ENCODE data around the gene SDF4.

Gene SDF4

DNA sequence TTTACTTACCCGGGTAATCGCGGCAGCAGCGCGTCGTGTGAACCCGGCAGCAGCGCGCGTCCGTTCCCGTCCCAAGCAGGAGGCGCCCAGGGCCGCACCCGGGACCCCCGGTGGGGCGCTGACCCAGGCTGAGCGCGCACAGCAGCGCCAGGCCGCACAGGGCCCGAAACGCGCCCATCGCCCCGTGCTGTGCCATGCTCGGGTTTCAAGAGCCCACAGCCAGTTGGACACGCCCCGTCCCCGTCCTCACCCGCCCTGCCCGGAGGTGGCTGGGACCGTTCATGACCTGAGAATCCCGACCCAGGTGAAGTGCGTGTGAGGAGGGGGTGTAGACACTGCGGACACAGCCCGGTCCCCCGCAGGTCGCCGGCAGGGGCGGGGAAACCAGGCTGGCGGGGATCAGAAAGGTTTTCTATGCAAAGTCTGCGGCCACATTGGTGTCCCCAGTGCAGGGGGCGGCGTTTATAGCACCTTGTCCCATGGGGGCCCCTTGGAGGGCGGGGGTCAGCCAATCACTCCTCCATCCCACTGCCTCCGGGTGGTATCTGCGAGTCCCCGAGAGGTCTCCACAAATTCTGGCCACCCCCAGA is 25.3 kb downstream of the SDF4 start, which contains the start of gene TNFRSF18:
Gene TNFRSF18, minus strand, starts transcription at position 217 of the 590 bp plus-strand sequence. Its CDS starts 21 bp downstream, at position 196.
- peak within 1 kb of the TSS; percentile 29 to 50 for H3K4me3 ChIP-seq (ENCODE audit: low read depth in 1 of 2, low read length in 2 of 2)
- peaks cover 11 to 14% of the 10 kb centered on the region in 2 donors for H3K4me1 ChIP-seq (ENCODE audit: control insufficient read depth in 1 of 2, insufficient read depth in 2 of 2, low read length in 2 of 2)
- H3K9ac ChIP-seq (ENCODE audit: low read depth in 1 of 2, low read length in 2 of 2): peak within 1 kb of the TSS; percentile 39 to 43
- H3K36me3 ChIP-seq (ENCODE audit: control insufficient read depth in 1 of 2, insufficient read depth in 2 of 2, low read length in 2 of 2): no peaks in the 10 kb centered on the region
- no peak within 1 kb of the TSS for H3K27ac ChIP-seq (ENCODE audit: low read depth, low read length)
- peaks cover 20 to 30% of the 10 kb centered on the region in 2 donors for H3K27me3 ChIP-seq (ENCODE audit: control insufficient read depth in 1 of 2, insufficient read depth in 2 of 2, low read length in 2 of 2)
- no peaks in the 10 kb centered on the region for H3K9me3 ChIP-seq (ENCODE audit: control insufficient read depth in 1 of 2, low read length in 2 of 2)

DNA sequence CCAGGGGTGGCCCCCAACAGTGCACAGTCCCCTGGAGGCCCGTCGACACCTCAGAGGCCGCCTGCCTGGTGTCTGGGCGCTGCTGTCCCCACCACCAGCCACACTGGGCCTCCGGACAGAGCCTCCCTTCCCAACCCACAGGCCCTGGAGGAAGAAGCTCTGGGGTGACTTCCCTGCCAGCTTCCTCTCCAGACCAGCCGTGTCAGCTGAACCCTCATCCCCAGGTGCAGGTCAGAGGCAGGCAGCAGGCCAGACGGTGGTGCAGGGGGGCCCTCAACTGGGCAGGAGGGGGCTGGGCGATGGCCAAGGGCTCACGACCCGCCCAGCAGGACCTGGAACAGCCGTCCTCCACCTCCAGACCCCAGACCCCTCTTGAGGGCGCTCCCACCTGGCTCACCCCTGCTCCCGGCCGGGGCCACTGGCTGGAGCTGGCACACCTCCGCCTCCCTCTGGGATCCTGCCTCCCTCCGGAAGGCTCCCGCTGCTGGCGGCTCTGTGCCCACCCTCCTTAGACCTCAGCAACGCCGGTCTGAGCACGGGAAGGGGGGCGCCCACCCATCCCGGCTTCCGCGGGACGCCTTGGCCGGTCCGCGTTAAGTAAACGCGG is 25.9 kb downstream of the SDF4 start:
- no peaks in the 10 kb centered on the region for H3K36me3 ChIP-seq (ENCODE audit: control insufficient read depth in 1 of 2, insufficient read depth in 2 of 2, low read length in 2 of 2)
- H3K27me3 ChIP-seq (ENCODE audit: control insufficient read depth in 1 of 2, insufficient read depth in 2 of 2, low read length in 2 of 2): peaks cover 20 to 30% of the 10 kb centered on the region in 2 donors
- H3K9me3 ChIP-seq (ENCODE audit: control insufficient read depth in 1 of 2, low read length in 2 of 2): no peaks in the 10 kb centered on the region
- H3K4me1 ChIP-seq (ENCODE audit: control insufficient read depth in 1 of 2, insufficient read depth in 2 of 2, low read length in 2 of 2): peaks cover 11 to 14% of the 10 kb centered on the region in 2 donors
- H3K4me3 ChIP-seq (ENCODE audit: low read depth in 1 of 2, low read length in 2 of 2): peak overlapping the region; percentile 29 to 50
- H3K27ac ChIP-seq (ENCODE audit: low read depth, low read length): no peak overlapping the region
- H3K9ac ChIP-seq (ENCODE audit: low read depth in 1 of 2, low read length in 2 of 2): peak overlapping the region; percentile 39 to 43

DNA sequence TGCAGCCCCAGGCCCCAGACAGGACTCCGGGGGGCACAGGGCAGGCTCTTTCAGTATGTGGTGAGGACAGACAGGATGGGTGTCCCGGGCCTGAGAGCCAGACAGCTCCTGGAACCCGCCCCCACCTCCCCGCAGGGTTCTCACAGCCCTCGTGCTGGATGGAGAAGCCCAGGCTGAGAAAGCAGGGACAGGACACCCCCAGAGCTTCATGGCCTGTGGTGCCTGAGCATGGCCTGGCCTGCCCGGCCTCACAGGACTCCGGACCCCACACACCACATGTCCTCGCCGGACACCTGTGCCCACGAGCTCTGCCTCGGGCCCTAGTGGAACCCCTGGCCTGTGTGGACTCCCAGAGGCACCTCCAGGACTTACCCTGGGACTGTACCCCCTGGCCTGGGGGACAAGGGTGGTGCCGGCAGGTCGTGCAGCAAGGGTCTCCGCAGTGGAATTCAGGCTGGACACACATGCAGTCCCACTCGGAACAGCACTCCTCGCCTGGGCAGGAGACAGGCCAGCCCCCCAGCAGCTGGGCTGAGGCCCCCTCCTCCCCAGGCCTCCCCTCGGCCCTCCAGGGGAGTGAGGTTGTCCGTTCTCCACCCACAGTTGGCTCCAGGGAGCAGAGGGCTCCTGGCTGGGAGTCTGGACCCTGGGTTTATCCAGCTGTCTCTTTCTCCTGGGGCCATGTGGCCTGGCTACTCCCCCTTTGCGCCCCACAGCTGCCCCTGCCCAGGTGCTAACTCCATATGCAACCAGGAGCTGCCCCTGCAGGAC is 26.6 kb downstream of the SDF4 start:
- Histone ChIP-seq H3K9ac (ENCODE audit: low read depth in 1 of 2, low read length in 2 of 2) (peak overlapping the region in 1 of 2 donors; percentile 12), H3K27ac (ENCODE audit: low read depth, low read length) (no peak overlapping the region), H3K4me3 (ENCODE audit: low read depth in 1 of 2, low read length in 2 of 2) (peak overlapping the region in 1 of 2 donors; percentile 1), H3K27me3 (ENCODE audit: control insufficient read depth in 1 of 2, insufficient read depth in 2 of 2, low read length in 2 of 2) (peaks cover 27 to 30% of the 10 kb centered on the region in 2 donors), H3K4me1 (ENCODE audit: control insufficient read depth in 1 of 2, insufficient read depth in 2 of 2, low read length in 2 of 2) (peaks cover 11 to 14% of the 10 kb centered on the region in 2 donors), H3K9me3 (ENCODE audit: control insufficient read depth in 1 of 2, low read length in 2 of 2) (no peaks in the 10 kb centered on the region), H3K36me3 (ENCODE audit: control insufficient read depth in 1 of 2, insufficient read depth in 2 of 2, low read length in 2 of 2) (no peaks in the 10 kb centered on the region)

DNA sequence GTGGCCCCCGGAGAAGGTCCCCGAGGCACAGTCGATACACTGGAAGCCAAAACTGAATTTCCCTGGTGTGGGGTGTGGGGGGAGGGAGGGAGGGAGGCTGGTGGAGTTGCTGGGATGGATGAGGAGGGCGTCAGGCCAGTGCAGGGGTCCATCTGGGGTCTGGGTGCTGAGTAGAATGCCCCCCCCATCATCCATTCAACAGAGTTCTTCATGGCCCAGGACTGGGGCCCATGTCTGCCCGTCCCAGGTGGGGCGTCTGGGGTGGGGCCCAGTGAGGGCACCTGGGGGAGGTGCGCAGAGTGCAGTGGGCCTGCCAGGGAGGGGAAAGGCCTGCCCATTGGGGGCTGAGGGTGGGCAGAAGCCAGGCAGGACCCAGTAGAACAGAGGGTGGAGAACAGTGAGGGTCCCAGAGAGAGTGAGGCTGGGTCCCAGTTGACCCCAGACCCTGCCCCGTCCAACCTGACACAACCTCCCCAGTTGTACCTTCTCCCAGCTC is 27.3 kb downstream of the SDF4 start:
- Histone ChIP-seq H3K27ac (ENCODE audit: low read depth, low read length) (no peak overlapping the region), H3K4me1 (ENCODE audit: control insufficient read depth in 1 of 2, insufficient read depth in 2 of 2, low read length in 2 of 2) (peaks cover 11 to 14% of the 10 kb centered on the region in 2 donors), H3K9ac (ENCODE audit: low read depth in 1 of 2, low read length in 2 of 2) (no peak overlapping the region), H3K4me3 (ENCODE audit: low read depth in 1 of 2, low read length in 2 of 2) (no peak overlapping the region), H3K27me3 (ENCODE audit: control insufficient read depth in 1 of 2, insufficient read depth in 2 of 2, low read length in 2 of 2) (peaks cover 29 to 32% of the 10 kb centered on the region in 2 donors), H3K9me3 (ENCODE audit: control insufficient read depth in 1 of 2, low read length in 2 of 2) (no peaks in the 10 kb centered on the region), H3K36me3 (ENCODE audit: control insufficient read depth in 1 of 2, insufficient read depth in 2 of 2, low read length in 2 of 2) (no peaks in the 10 kb centered on the region)

DNA sequence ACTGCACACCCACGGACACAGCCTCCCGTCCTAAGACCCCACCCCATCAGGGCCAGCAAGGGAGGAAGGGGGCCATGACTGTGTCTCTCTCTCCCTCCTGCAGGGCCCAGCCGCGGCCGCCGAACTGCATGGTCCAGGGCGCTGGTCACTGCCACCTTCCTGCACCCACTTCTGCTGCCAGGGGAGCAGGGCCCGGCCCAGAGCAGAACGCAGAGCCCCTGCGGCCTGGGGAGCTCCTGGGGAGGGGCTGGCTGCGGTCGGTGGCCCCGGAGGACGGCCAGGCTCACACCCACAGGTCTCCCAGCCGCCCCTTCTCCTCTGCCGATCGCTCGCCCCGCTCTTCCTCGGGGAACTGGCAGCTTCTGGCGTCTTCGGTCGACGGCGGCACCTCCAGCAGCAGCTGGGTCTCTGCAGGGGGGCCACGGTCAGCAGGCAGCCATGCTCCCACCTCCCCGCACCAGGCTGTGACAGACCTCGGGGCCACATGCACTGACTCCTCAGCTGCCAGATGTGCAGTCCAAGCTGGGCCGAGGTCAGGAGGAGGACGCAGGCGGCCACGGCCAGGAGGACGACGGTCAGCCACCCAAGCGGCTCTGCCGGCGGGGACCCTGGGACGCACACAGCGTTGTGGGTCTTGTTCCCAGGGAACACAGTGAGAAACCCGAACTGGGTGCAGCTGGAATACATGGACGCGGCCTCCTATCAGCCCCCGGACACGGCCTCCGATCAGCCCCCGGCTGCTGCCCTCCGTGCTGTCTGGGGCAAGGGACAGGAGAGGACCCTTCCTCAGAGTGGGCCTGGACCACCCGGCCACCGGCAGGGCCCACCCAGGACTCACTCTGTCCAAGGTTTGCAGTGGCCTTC is 28.0 kb downstream of the SDF4 start:
- Histone ChIP-seq H3K4me3 (ENCODE audit: low read depth in 1 of 2, low read length in 2 of 2) (no peak overlapping the region), H3K36me3 (ENCODE audit: control insufficient read depth in 1 of 2, insufficient read depth in 2 of 2, low read length in 2 of 2) (no peaks in the 10 kb centered on the region), H3K4me1 (ENCODE audit: control insufficient read depth in 1 of 2, insufficient read depth in 2 of 2, low read length in 2 of 2) (peaks cover 11 to 14% of the 10 kb centered on the region in 2 donors), H3K27ac (ENCODE audit: low read depth, low read length) (no peak overlapping the region), H3K9ac (ENCODE audit: low read depth in 1 of 2, low read length in 2 of 2) (no peak overlapping the region), H3K27me3 (ENCODE audit: control insufficient read depth in 1 of 2, insufficient read depth in 2 of 2, low read length in 2 of 2) (peaks cover 29 to 34% of the 10 kb centered on the region in 2 donors), H3K9me3 (ENCODE audit: control insufficient read depth in 1 of 2, low read length in 2 of 2) (no peaks in the 10 kb centered on the region)

DNA sequence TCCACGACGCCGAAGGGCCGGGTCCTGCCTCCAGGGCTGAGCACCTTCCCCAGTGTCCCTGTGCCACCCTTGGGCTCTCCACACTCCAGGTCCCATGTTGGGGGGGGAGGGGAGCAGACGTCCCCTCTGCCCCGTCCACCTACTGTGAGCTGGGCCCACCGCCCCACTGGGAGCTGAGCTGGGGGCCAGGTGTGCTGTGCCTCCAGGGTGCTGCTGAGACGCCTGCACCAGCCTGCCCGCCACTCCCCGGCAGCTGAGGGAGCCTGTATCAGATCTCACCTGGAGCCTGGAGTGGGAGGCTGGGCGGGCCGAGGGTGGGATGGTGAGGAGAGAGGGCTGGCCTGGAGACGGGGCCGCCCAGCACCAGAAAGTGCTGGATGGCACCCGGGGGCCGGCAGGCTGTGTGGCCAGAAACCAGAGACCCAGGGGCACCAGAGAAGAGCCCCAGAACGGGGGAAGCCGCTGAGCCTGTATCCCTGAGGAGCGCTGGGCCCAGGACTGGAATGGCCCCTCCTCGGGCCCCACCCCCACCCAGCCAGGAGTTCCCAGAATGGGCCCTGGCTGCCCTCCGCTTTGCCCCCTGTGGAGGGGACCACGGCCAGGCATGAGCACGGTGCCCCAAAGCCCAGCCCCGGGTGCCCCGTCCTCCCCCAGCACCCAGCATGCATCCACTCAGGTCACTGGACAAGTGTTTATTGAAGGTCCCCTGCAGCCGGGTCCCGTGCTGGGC is 28.8 kb downstream of the SDF4 start:
- Histone ChIP-seq H3K4me3 (ENCODE audit: low read depth in 1 of 2, low read length in 2 of 2) (no peak overlapping the region), H3K27me3 (ENCODE audit: control insufficient read depth in 1 of 2, insufficient read depth in 2 of 2, low read length in 2 of 2) (peaks cover 29 to 31% of the 10 kb centered on the region in 2 donors), H3K9me3 (ENCODE audit: control insufficient read depth in 1 of 2, low read length in 2 of 2) (no peaks in the 10 kb centered on the region), H3K4me1 (ENCODE audit: control insufficient read depth in 1 of 2, insufficient read depth in 2 of 2, low read length in 2 of 2) (peaks cover 7 to 8% of the 10 kb centered on the region in 2 donors), H3K9ac (ENCODE audit: low read depth in 1 of 2, low read length in 2 of 2) (no peak overlapping the region), H3K27ac (ENCODE audit: low read depth, low read length) (no peak overlapping the region), H3K36me3 (ENCODE audit: control insufficient read depth in 1 of 2, insufficient read depth in 2 of 2, low read length in 2 of 2) (no peaks in the 10 kb centered on the region)

DNA sequence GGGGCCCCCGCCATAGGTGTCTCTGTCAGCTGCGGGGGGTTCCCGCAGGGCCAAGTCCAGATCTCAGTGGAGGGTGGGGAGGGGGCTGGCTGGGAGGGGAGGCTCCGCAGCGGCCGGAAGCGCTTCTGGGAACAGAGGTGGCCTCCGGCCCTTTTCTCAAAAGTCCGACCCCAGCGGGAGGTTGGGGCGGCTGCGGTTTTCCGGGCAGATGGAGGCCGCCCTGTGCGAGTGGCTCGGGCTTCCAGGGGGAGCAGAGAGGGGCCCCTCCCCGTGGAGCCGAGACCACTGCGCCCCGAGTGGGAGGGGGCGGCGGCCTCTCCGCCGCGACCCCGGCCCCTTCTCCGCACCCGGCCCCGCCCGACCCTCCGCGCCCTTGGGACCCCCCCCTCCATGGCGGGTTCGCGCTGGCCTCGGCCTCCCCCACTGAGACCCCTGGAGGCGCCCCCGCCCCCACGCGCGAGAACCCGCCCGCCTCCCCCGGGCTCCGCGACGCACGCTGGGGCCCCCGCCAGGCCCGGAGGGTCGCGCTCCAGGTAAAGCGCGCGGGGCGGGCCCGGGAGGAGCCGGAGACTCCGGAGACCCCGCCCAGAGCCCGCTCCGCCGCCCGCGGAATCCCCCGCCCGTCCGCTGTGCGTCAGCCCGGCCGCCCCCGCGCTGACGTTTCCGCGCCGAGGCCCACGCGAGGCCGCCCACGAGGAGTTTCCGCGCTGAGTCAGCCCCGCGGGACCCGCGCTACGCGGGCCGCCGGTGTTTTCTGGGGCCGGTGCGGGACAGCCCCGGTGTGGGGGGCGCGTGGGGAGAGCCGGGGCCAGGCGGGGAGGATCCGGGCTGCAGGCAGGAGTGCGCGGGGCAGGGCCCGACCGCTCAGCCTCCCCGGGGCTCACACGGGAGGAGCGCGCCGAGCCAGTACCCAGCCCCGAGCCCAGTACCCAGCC is 30.7 kb downstream of the SDF4 start:
- H3K4me1 ChIP-seq (ENCODE audit: control insufficient read depth in 1 of 2, insufficient read depth in 2 of 2, low read length in 2 of 2): peaks cover 0 to 3% of the 10 kb centered on the region in 2 donors
- H3K36me3 ChIP-seq (ENCODE audit: control insufficient read depth in 1 of 2, insufficient read depth in 2 of 2, low read length in 2 of 2): no peaks in the 10 kb centered on the region
- H3K9ac ChIP-seq (ENCODE audit: low read depth in 1 of 2, low read length in 2 of 2): no peak overlapping the region
- H3K27me3 ChIP-seq (ENCODE audit: control insufficient read depth in 1 of 2, insufficient read depth in 2 of 2, low read length in 2 of 2): peaks cover 16 to 17% of the 10 kb centered on the region in 2 donors
- no peak overlapping the region for H3K27ac ChIP-seq (ENCODE audit: low read depth, low read length)
- H3K4me3 ChIP-seq (ENCODE audit: low read depth in 1 of 2, low read length in 2 of 2): no peak overlapping the region
- H3K9me3 ChIP-seq (ENCODE audit: control insufficient read depth in 1 of 2, low read length in 2 of 2): no peaks in the 10 kb centered on the region

DNA sequence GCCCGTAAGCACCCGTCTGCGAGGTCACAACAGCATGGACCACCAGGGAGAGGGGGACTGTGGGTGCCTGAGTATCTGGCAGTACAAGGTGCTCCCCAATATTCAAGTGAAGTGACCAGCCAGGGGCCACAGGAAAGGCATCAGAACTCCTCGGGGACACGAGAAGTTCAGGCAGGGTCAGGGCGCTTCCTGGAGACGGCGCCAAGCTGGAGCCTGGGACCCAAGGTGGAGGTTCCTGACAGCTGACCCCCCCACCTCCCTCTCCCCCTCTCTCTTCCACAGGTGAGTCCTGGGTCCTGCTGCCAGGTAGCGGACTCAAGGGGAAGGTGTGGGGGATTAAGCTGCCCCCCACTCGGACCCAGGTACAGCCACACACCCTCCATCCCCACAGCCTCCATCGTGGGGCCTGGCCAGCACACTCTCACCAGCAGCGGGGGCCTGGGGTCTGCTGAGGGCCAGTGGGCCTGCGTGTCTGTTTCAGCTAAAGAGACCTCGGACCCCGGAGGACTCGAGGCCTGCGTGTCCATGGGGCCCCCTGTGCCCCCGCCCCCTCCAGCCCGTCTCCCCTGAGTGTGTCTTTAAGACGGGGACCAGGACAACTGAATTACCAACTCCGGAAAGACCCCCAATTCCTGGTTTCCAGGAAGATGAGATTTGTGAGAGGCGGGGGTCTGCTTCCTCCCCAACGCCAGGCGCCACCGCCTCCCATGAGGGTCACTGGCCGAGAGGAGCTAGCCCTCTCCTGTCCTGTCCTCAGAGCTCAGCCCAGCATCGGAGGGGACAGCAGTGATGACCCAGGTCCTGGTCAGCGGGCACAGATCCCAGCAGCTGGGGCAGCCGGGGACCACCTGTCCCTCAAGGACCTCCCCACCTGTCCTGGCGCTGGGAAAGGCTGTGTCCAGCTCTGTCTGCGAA is 31.6 kb downstream of the SDF4 start:
- H3K4me3 ChIP-seq (ENCODE audit: low read depth in 1 of 2, low read length in 2 of 2): no peak overlapping the region

More for the DNA sequence above, 31.6 kb downstream of the SDF4 start:
- Histone ChIP-seq H3K4me1 (ENCODE audit: control insufficient read depth in 1 of 2, insufficient read depth in 2 of 2, low read length in 2 of 2) (no peaks in the 10 kb centered on the region), H3K27me3 (ENCODE audit: control insufficient read depth in 1 of 2, insufficient read depth in 2 of 2, low read length in 2 of 2) (peaks cover 9 to 13% of the 10 kb centered on the region in 2 donors), H3K9ac (ENCODE audit: low read depth in 1 of 2, low read length in 2 of 2) (no peak overlapping the region), H3K27ac (ENCODE audit: low read depth, low read length) (no peak overlapping the region), H3K9me3 (ENCODE audit: control insufficient read depth in 1 of 2, low read length in 2 of 2) (no peaks in the 10 kb centered on the region), H3K36me3 (ENCODE audit: control insufficient read depth in 1 of 2, insufficient read depth in 2 of 2, low read length in 2 of 2) (no peaks in the 10 kb centered on the region)

Data from duodenal mucosa (tissue), 2 donors.